ENCODE measurements around the gene STAB1.

- TF ChIP-seq POLR2A (IDR thresholded peaks at IDR 0.05) (no peak), EP300 (IDR thresholded peaks at IDR 0.05) (no peak)
- TF ChIP-seq, protein P1, sequence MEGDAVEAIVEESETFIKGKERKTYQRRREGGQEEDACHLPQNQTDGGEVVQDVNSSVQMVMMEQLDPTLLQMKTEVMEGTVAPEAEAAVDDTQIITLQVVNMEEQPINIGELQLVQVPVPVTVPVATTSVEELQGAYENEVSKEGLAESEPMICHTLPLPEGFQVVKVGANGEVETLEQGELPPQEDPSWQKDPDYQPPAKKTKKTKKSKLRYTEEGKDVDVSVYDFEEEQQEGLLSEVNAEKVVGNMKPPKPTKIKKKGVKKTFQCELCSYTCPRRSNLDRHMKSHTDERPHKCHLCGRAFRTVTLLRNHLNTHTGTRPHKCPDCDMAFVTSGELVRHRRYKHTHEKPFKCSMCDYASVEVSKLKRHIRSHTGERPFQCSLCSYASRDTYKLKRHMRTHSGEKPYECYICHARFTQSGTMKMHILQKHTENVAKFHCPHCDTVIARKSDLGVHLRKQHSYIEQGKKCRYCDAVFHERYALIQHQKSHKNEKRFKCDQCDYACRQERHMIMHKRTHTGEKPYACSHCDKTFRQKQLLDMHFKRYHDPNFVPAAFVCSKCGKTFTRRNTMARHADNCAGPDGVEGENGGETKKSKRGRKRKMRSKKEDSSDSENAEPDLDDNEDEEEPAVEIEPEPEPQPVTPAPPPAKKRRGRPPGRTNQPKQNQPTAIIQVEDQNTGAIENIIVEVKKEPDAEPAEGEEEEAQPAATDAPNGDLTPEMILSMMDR (IDR thresholded peaks at IDR 0.05): no peak
Measured at GRCh38 chr3:52454938-52455282, 40.2 kb upstream of the STAB1 start.
